OCI-LY7 (cell line): ENCODE results near the gene SSX2IP. TPM values are rescaled to one million over a fixed set of nuclear protein-coding genes. Genes with fewer than 3 reads are reported as not detected.

Source experiments
- BruUV-seq: library from RNA; stranded (reverse); fragments of 400-500 nt; replicated peaks from 2 replicates; lab custom pipeline; 2021; lab: Mats Ljungman, UMichigan
- CTCF ChIA-PET: fragments of 300-600 bp; sonication (Branson Sonifier 250); formaldehyde crosslinking; loops from one replicate; lab custom pipeline; 2022; ENCODE audit warnings: antibody characterized with exemption; ENCODE audit not compliant: unreplicated experiment; lab: Charles Lee
- POLR2A ChIA-PET: fragments of 300-600 bp; sonication (Branson Sonifier 250); formaldehyde crosslinking; loops from one replicate; lab custom pipeline; 2022; ENCODE audit warnings: antibody characterized with exemption; lab: Charles Lee
- DNase-seq: peaks from one replicate; pipeline ENCODE4 v3.0.0-alpha.2; 2015; ENCODE audit warnings: low spot score
- H2AFZ ChIP-seq: fragments of 200-600 bp; sonication (generic), shearing (Covaris generic); 2 replicates; pipeline ENCODE4 v1.6.1; 2014; ENCODE audit warnings: mild to moderate bottlenecking, antibody characterized with exemption, low read length, moderate library complexity
- H3K27ac ChIP-seq: fragments of 200-600 bp; sonication (generic); 2 replicates; pipeline ENCODE4 v1.5.1; 2014; ENCODE audit warnings: mixed run types, low read depth, mild to moderate bottlenecking, moderate library complexity, low read length, inconsistent platforms; ENCODE audit not compliant: poor library complexity, severe bottlenecking
- H3K36me3 ChIP-seq: fragments of 200-600 bp; sonication (generic); 2 replicates; pipeline ENCODE4 v1.6.1; 2014; ENCODE audit warnings: mild to moderate bottlenecking, antibody characterized with exemption, low read length, moderate library complexity, mixed read lengths; ENCODE audit not compliant: insufficient read depth
- H3K4me1 ChIP-seq: fragments of 200-600 bp; sonication (generic); 2 replicates; pipeline ENCODE4 v1.5.1; 2014; ENCODE audit warnings: mild to moderate bottlenecking, low read length; ENCODE audit not compliant: insufficient read depth, poor library complexity, severe bottlenecking
- H3K4me2 ChIP-seq: fragments of 200-600 bp; sonication (generic); 2 replicates; pipeline ENCODE4 v1.6.1; 2014; ENCODE audit warnings: mild to moderate bottlenecking, low read length
- H3K4me3 ChIP-seq: fragments of 200-600 bp; sonication (generic); 2 replicates; pipeline ENCODE4 v1.5.1; 2014; ENCODE audit warnings: mild to moderate bottlenecking, low read depth, low read length; ENCODE audit not compliant: poor library complexity, severe bottlenecking
- H3K79me2 ChIP-seq: fragments of 200-600 bp; sonication (generic); 2 replicates; pipeline ENCODE4 v1.6.1; 2016; ENCODE audit warnings: low read depth, mild to moderate bottlenecking, low read length, moderate library complexity, mixed read lengths; ENCODE audit not compliant: insufficient read depth
- H3K9me2 ChIP-seq: fragments of 200-600 bp; sonication (generic); 2 replicates; pipeline ENCODE4 v1.6.1; 2016; ENCODE audit warnings: mild to moderate bottlenecking, low read length, mixed read lengths; ENCODE audit not compliant: insufficient read depth
- H3K9me3 ChIP-seq: fragments of 200-600 bp; sonication (generic); 2 replicates; pipeline ENCODE4 v1.6.1; 2014; ENCODE audit warnings: mild to moderate bottlenecking, mixed run types, low read length, mixed read lengths
- H4K20me1 ChIP-seq: fragments of 200-600 bp; sonication (generic); 2 replicates; pipeline ENCODE4 v1.6.1; 2014; ENCODE audit warnings: mild to moderate bottlenecking, antibody characterized with exemption, low read length, moderate library complexity, mixed read lengths; ENCODE audit not compliant: insufficient read depth
- CTCF ChIP-seq: fragments of 200-600 bp; sonication (generic); conservative IDR thresholded peaks from 2 replicates; pipeline ENCODE4 v1.5.1; 2014; ENCODE audit warnings: mild to moderate bottlenecking, antibody characterized with exemption, low read length, moderate library complexity, mixed read lengths
- EZH2phosphoT487 ChIP-seq: fragments of 200-600 bp; sonication (generic); IDR thresholded peaks from 2 replicates; pipeline ENCODE4 v1.6.1; 2018; ENCODE audit warnings: low read depth, borderline replicate concordance, mild to moderate bottlenecking, mixed run types, antibody characterized with exemption, low read length, moderate library complexity, mixed read lengths
- intact Hi-C: fragments of 100-400 bp; cut with micrococcal nuclease; formaldehyde crosslinking; loops from one replicate; pipeline ENCODE4 v1.10.0; 2022; ENCODE audit not compliant: unreplicated experiment
- total RNA-seq, 2 experiments: library from RNA; depleted of rRNA in 1 of 2; stranded (reverse); fragments of >200 nt in 1 of 2; shearing (Covaris generic) in 1 of 2; gene quantifications; 2 replicates each; pipeline ENCODE4 v1.2.3, GENCODE V29; 2014 to 2022

Gene SSX2IP
- total RNA-seq, 2 experiments from 2014 or later = 24.1 to 24.4 TPM

GRCh38 chr1:84711121-84711520, 20.9 kb upstream of the SSX2IP start:
- TF ChIP-seq CTCF = no peak
- TF ChIP-seq EZH2phosphoT487 = no peak
- intact Hi-C loops = no loop called here
- POLR2A ChIA-PET = no interaction called here

GRCh38 chr1:84709131-84709530, 18.9 kb upstream of the SSX2IP start:
- BruUV-seq = no TSS peak

More at GRCh38 chr1:84711121-84711520, 20.9 kb upstream of the SSX2IP start:
- CTCF ChIA-PET = no interaction called here
- DNase-seq = no peak
- BruUV-seq = no TSS peak
- Histone ChIP-seq H3K4me1 (no peaks in the 10 kb centered on the region), H3K27ac (no peak overlapping the region), H3K79me2 (no peaks in the 10 kb centered on the region), H4K20me1 (no peaks in the 10 kb centered on the region), H3K9me3 (no peaks in the 10 kb centered on the region), H3K4me2 (no peak overlapping the region), H3K9me2 (no peaks in the 10 kb centered on the region), H2AFZ (no peak overlapping the region), H3K4me3 (no peak overlapping the region), H3K36me3 (no peaks in the 10 kb centered on the region)

More at GRCh38 chr1:84709131-84709530, 18.9 kb upstream of the SSX2IP start:
- Histone ChIP-seq H3K4me2 (no peak overlapping the region), H3K4me3 (no peak overlapping the region), H3K36me3 (no peaks in the 10 kb centered on the region), H3K9me3 (no peaks in the 10 kb centered on the region), H4K20me1 (no peaks in the 10 kb centered on the region), H3K27ac (no peak overlapping the region), H3K4me1 (peaks cover 5% of the 10 kb centered on the region), H3K9me2 (no peaks in the 10 kb centered on the region), H3K79me2 (no peaks in the 10 kb centered on the region), H2AFZ (no peak overlapping the region)
- intact Hi-C loops = no loop called here
- DNase-seq = no peak
- CTCF ChIA-PET = no interaction called here
- no peak for TF ChIP-seq CTCF
- no peak for TF ChIP-seq EZH2phosphoT487
- POLR2A ChIA-PET = interaction anchor here (1.1 kb wide), 1 partner anchor 179 kb away, joined by 3 read pairs; no protein-coding TSS in a partner anchor
